Colon (tissue), 2 donors: ENCODE measurements around the gene TESK1.
"Not testable (repeated sequence)": the region's sequence is repeated elsewhere in the genome, so short reads cannot be mapped to it uniquely, and the experiment has no call there.

Experiments
- FAIRE-seq: peaks from 2 replicates; lab custom pipeline; 2012; peaks lifted over from hg19 to GRCh38; lab: Jason Lieb, UNC
- donor health status: control.
- donor health status: control.

TESK1 gene

DNA sequence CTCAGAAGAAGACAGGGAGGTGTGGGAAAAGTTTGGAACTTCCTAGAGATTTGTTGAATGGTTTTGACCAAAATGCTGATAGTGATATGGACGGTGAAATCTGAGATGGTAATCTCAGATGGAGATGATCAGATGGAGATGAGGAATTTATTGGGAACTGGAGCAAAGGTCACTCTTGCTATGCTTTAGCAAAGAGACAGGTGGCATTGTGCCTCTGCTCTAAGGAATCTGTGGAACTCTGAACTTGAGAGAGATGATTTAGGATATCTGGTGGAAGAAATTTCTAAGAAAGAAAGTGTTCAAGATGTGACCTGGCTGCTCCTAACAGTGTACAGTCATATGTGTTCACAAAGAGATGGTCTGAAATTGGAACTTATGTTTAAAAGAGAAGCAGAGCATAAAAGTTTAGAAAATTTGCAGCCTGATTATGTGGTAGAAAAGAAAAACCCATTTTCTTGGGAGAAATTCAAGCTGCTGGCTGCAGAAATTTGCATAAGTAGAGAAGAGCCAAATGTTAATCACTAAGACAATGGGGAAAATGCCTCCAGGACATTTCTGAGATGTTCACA, 25.3 kb upstream of the TESK1 start:
- FAIRE-seq, result not testable (repeated sequence)

DNA sequence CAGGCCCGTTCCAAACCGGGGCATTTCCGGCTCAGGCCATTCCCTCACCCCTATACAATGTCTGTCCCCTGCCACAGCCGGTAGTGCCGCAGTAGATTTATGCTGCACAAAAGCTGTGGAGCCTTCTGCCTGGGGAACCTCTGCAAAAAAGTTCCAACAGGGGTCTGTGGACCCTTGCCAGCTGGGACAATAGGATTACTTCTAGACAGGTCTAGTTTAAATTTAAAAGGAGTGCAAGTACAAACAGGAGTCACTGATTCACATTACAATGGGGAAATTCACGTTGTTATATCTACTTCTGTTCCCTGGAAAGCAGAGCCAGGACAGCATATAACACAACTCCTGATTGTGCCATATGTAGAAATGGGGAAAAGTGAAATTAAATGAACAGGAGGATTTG, 21.5 kb upstream of the TESK1 start:
- FAIRE-seq, result not testable (repeated sequence)

DNA sequence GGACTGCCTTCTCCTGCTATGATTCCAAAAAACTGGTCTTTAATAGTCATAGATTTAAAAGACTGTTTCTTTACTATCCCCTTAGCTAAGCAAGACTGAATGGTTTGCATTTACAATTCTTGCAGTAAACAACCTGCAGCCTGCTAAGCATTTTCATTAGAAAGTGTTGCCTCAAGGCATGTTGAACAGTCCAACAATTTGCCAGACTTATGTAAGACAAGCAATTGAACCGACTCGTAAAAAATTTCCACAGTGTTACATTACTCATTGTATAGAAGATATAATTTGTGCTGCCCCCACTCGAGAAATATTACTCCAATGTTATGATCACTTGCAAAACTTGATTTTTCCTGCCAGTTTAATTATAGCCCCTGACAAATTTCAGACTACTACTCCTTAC, 20.4 kb upstream of the TESK1 start:
- not testable (repeated sequence) for FAIRE-seq

DNA sequence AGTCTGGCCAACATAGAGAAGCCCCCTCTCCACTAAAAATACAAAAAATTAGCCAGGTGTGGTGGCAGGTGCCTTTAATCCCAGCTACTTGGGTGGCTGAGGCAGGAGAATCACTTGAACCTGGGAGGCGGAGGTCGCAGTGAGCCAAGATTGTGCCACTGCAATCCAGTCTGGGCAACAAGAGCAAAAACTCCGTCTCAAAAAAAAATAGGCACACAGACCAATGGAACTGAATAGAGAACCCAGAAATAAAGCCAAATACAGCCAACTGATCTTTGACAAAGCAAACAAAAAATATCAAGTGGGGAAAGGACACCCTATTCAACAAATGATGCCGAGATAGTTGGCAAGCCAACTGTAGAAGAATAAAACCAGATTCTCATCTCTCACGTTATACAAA, 16.6 kb upstream of the TESK1 start:
- FAIRE-seq, result not testable (repeated sequence)

DNA sequence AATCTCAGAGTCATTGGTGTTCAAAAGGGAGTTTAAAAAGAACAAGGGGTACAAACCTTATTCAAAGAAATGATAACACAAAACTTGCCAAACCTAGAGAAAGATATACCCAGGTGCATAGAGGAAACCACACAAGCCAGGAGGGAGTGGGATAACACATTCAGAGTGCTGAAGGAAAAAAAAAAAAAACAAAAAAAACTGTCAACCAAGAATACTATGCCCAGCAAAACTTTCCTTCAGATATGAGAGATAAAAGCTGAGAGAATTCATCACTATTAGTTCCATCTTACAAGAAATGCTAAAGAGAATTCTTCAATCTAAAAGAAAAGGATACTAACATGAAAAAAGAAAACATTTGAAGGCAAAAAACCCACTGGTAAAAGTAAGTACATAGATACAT, 11.5 kb upstream of the TESK1 start:
- FAIRE-seq, result no peak

DNA sequence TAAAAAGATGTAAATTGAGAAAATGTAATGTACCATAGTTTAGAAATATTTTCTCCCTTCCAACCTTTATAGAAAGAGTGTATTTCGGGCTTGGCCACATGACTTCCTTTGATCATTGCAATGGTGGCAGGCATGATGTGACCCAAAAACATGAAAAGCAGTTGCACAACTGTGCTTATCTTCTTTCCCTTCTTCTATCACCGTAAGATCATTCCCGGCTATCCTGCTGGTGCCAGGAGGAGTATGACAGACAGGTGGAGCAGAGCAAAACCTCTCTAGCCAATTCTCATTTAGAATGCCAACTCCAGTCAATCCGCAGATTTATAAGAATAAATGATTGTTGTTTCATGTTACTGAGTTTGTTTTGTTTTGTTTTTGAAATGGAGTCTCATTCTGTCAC, 10.6 kb upstream of the TESK1 start:
- no peak for FAIRE-seq

DNA sequence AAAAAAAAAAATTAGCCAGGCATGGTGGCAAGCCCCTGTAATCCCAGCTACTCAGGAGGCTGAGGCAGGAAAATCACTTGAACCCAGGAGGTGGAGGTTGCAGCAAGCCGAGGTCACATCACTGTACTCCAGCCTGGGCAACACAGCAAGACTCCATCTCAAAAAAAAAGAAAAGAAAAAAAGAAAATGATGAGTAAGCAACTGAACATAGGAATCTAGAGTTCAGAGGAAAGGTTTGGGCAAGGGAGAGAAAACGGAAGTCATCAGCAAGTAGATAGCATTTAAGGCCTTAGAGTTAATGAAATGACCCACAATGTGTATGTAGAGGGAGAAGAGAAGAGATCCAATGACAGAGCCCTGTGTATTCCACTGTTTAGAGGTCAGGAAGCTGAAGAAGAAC, 8.2 kb upstream of the TESK1 start:
- FAIRE-seq, result not testable (repeated sequence)

DNA sequence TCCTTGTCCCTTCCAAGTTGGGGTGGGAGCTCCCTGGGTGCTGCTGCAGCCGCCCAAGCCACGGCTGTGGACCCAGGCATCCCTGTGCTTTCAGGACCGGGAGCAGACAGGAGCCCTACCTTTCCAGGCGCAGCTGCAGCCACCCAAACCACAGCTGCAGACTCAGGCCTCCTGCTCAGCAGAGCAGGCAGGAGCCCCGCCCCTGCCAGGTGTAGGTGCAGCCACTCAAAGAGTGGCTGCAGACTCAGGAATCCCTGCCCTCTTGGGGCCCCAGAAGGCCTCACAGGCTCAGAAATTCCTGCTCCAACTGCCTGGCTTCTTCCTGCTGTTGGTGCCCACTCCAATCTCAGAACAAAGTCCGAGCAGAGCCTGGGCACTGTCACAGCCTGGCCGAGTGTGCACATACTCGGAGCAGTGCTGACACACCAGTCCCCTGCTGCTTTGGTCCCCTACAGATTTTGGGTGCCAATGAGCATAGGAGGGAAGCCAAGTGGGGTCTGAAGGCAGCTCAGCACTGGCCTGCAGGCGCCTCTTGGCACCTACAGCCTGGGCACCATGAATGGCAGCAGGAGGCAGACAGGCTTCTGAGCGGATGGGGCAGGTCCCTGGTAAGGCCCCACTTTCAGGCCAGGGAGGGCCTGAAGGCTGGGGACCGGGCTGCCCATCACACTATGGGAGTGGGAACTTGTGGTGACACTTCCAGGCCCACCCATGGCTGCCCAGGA, 6.0 kb upstream of the TESK1 start:
- no peak for FAIRE-seq

DNA sequence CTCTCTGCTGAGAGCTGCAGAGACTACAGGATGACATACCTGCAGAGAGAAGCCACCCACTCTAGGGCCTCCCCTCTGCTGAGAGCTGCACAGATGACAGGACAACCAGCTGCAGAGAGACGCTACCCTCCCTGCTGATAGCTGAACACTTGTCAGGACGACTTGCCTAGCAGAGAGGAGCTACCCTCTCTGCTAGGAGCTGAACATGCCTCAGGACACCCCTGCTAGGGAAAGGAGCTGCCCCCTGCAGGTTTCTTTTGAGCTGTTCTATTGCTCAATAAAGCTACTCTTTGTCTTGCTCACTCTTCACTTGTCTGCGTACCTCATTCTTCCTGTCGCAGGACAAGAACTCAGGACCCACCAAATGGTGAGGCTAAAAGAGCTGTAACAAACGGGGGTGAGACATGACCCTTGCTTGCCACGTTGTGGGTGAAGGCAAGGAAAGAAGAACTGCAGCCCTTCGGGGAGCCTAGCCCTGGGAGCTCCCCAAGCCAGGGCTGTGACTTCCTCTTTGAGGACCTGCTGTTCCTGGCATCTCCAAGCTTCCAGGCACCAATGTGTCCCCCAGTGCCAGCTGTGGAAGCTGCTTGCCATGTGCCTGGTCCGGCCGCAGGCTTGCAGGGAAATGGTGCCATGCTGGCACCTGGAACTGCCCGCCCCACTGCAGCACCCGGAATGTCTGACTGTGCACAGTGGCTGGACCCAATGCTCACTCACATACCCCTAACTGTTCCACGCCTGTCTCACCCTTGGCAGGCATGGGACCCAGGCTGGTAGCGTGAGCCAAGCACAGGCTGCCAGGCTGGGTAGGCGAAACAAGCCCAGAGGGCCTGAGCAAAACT, 5.1 kb upstream of the TESK1 start:
- no peak for FAIRE-seq

DNA sequence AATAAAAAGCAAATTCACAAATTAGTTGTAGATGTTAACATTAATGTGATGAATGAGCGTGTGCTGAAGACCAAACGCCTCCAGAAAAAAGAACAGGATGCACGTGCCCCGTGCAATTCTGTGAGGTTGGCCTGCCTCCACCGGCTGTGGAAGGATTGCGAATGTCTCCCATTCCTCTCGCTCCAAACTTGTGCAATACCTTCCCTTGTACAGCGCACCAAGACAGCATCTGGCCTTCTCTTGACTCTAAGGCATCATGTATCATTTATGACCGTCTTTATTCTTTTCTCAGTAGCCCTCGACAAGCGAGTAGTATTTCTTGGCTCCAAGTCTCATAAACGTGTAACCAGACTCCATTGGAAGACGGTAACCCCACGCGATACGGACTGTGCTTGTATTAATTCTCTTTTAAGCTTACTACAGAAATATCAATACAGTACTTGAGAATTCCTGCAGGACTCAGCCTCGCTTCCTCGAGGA, 1.5 kb upstream of the TESK1 start:
- FAIRE-seq, result no peak

DNA sequence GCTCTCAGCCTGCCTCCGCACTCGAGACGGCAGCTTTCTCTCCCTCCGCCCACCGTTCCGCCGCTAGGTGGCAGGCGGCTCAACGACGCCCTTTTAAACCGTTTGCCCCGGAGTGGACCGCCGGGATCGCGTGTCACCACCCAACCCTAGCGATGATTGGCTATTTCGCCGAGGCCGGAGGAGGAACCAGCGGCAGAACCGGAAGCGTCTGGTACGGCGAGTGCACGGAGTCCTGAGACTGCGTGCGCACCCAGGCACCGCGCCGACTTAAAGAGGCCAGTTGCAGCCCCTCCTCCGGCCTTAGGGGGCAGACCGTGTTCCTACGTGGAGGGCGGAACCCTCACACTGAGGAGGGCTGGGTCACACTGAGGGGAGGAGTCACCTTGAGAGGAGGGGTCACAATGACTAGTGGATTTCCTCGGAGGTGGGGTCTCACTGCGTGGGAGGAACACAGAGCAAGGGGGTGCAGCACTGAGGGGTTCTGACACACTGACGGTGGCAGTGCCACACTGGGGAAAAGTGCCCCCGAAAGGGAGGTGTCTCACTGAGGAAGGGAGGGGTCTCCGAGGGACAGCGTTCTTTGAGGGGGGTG, 980 bp upstream of the TESK1 start:
- FAIRE-seq, result peak; percentile 90

DNA sequence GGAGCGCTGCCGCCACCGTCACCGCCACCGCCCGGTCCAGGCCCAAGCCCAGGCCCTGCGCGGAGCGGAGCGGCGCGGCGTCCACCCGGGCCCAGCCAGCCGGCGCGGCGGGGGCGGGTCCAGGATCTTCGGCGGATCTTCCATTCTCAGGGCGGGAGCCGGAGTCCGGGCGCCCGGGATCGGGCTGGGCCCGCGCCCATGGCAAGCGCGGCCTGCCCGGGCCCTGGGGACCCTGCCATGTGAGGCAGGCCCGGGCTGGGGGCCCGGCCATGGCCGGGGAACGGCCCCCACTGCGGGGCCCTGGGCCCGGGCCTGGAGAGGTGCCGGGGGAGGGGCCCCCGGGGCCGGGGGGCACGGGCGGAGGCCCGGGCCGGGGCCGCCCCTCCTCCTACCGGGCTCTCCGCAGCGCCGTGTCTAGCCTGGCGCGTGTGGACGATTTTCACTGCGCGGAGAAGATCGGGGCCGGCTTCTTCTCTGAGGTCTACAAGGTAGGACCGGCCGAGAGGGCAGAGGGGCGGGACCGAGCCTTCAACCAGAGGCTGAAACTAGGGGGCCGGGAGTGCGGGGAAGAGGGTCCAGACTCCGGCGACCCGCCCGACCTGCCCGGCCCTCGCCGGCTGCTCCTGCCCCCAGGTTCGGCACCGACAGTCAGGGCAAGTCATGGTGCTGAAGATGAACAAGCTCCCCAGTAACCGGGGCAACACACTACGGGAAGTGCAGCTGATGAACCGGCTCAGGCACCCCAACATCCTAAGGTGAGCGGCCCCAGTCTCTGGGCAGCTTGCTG, 482 bp downstream of the TESK1 start:
- FAIRE-seq, result no peak

DNA sequence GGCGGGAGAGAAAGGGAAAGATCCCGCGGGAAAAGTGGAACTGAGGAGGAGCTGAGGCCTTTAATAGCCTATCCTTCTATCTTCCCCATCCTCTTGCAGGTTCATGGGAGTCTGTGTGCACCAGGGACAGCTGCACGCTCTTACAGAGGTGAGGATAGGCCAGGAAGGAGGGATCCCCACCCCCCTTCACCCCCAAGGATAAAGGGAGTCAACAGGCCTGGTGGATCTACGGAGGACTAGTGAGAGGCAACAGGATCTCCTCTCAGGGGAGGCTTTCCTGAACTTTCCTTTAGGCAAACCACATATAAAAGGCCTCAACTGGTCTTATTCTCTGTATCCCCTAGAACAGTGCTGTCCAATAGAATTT, 1.1 kb downstream of the TESK1 start:
- no peak for FAIRE-seq

DNA sequence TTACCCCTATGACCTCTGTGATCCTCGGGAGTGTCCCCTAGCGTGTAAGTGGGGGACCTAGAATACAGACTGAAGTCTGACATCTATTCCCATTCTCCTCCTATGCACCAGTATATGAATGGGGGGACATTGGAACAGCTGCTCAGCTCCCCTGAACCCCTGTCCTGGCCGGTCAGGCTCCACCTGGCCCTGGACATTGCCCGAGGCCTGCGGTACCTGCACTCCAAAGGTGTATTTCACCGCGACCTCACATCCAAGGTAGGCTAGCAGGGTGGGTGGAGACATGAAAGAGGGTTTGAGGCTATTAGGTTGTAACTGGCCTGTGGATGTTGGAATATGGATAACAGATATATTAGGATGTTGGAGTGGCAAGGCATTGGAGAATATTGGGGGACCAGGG, 1.7 kb downstream of the TESK1 start:
- FAIRE-seq, result no peak

DNA sequence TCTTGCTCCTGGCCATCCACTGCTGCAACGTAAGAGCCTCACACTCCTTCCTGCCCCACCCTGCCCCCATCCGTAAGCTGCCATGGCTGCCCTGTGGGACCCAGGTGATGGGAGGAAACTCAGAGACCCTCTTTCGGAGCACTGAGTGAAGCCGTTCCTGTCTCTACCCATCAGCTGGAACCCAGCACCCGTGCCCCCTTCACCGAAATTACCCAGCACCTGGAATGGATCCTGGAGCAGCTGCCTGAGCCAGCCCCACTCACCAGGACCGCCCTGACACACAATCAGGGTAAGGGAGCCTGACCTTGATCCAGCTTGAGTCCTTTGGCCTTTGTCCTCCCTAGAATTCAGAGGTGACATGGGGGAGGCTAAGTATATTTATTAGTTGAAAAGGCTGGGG, 3.2 kb downstream of the TESK1 start:
- FAIRE-seq, result no peak

DNA sequence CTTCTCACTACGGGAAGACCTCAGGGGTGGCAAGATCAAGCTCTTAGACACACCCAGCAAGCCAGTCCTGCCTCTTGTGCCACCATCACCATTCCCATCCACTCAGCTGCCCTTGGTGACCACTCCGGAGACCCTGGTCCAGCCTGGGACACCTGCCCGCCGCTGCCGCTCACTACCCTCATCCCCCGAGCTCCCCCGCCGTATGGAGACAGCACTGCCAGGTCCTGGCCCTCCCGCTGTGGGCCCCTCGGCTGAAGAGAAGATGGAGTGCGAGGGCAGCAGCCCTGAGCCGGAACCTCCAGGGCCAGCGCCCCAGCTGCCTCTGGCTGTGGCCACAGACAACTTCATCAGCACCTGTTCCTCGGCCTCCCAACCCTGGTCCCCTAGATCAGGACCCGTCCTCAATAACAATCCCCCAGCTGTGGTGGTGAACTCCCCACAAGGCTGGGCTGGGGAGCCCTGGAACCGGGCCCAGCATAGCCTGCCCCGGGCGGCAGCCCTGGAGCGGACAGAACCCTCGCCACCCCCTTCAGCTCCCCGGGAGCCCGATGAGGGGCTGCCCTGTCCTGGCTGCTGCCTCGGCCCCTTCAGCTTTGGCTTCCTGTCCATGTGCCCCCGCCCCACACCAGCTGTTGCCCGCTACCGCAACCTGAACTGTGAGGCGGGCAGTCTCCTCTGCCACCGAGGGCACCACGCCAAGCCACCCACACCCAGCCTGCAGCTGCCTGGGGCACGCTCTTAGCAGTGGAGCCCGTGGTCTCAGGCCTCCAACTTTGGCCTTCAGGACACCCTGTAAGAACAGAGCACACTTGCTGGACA, 4.1 kb downstream of the TESK1 start:
- no peak for FAIRE-seq

DNA sequence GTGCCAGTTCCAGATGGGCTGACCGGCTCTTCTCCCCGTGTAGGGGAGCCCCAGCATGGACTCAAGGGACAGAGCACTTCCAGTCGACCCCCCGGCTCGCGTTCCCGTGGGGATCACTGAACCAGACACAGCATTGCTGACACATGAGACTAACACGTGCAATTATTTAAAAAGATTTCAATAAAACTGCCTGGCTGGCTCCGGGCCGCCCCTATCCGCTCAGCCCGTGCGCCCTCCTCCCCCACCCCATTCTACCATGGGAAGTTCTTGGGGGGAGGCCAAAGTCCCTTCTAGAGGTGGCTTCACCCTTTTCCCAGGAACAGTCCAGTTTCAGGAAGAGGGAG, 4.7 kb downstream of the TESK1 start:
- FAIRE-seq, result no peak

DNA sequence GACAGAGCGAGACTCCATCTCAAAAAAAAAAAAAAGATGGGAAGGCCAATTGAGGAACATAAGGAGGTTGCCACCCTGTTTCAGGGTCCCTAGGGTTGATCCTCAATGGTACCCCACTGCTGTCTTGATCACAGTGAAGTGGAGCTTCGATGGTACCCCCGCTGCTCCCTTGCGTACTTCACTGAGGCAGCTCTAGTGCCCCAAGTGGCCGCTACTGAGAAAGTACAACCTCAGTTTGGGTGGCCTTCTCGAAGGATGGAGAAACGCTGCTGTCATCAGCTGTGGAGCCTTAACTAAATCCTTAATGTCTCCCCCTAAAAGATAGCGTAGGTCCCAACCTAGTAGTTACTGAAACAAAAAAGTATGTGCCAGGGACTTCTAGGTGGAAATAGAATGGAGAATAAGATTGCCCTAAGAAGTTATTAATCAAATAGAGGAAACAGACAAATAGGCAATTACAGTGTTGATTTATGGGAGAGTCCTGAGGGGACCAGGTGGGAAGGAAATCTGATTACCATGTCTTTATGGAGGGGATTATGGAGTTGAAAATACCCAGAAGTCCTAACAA, 6.3 kb downstream of the TESK1 start:
- no peak for FAIRE-seq

DNA sequence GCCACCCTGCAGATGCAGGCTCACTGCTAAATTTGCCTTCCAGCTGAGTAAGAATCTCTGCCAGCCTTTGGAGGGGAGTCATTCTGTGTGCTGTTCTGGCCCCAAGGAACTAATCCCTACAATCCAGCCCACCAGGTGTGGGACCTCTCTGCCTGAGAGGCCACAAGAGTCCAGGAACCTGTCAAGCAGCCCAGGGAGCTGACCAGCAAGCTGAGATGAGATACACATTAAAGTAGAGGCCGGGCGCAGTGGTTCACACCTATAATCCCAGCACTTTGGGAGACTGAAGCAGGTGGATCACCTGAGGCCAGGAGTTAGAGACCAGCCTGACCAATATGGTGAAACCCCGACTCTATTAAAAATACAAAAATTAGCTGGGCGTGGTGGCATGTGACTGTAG, 7.0 kb downstream of the TESK1 start:
- not testable (repeated sequence) for FAIRE-seq

DNA sequence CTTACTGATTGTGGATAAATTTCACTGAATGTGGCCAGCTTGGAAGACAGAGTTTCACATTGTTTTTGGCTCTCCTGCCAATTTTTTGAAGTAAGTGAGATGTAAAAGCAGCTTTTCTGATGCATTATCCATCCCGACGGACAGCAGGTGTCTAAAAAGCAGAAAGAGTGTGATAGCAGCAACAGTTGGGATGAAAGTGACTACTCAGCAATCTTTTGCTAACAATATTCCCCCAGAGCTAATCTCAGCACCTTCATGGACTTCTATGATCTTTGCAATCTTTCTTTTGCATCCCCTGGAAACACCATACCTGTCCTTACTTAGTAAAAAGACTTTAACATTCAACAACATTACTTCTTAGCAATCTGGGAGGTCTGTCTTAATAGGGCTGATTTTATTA, 7.8 kb downstream of the TESK1 start:
- FAIRE-seq, result no peak
